ENCODE data around the gene STK10.

The STK10 gene

GRCh38 chr5:172015346-172015745 is 172.7 kb downstream of the STK10 start (continued):
- TF ChIP-seq TSHZ2 (CRISPR knock-in tag; IDR thresholded peaks at IDR 0.05) (no peak), CREB5 (CRISPR knock-in tag; IDR thresholded peaks at IDR 0.05; ENCODE audit: low read depth) (no peak), TCF4 (CRISPR knock-in tag; IDR thresholded peaks at IDR 0.05; ENCODE audit: borderline replicate concordance) (no peak), CSRNP3 (CRISPR knock-in tag; IDR thresholded peaks at IDR 0.05) (no peak)

- TF ChIP-seq TCF4 (CRISPR knock-in tag; IDR thresholded peaks at IDR 0.05; ENCODE audit: borderline replicate concordance) (no peak), CREB5 (CRISPR knock-in tag; IDR thresholded peaks at IDR 0.05; ENCODE audit: low read depth) (no peak), ZNF8 (CRISPR knock-in tag; IDR thresholded peaks at IDR 0.05) (no peak), CSDC2 (CRISPR knock-in tag; IDR thresholded peaks at IDR 0.05) (no peak), TSHZ2 (CRISPR knock-in tag; IDR thresholded peaks at IDR 0.05) (no peak), ESRRG (CRISPR knock-in tag; IDR thresholded peaks at IDR 0.05) (no peak), ZFP30 (CRISPR knock-in tag; IDR thresholded peaks at IDR 0.05) (no peak), ZNF565 (CRISPR knock-in tag; conservative IDR thresholded peaks at IDR 0.05; ENCODE audit: low read depth) (no peak), POU6F1 (CRISPR knock-in tag; IDR thresholded peaks at IDR 0.05; ENCODE audit: borderline replicate concordance, low read depth) (no peak), ZNF70 (CRISPR knock-in tag; IDR thresholded peaks at IDR 0.05) (no peak), BACH2 (CRISPR knock-in tag; IDR thresholded peaks at IDR 0.05; ENCODE audit: borderline replicate concordance) (no peak), RARB (CRISPR knock-in tag; IDR thresholded peaks at IDR 0.05) (no peak), SNAI2 (CRISPR knock-in tag; IDR thresholded peaks at IDR 0.05) (no peak), OSR1 (CRISPR knock-in tag; IDR thresholded peaks at IDR 0.05) (no peak), GLIS3 (CRISPR knock-in tag; IDR thresholded peaks at IDR 0.05) (no peak), TOX (CRISPR knock-in tag; IDR thresholded peaks at IDR 0.05; ENCODE audit: borderline replicate concordance) (no peak), ZC3H10 (CRISPR knock-in tag; IDR thresholded peaks at IDR 0.05) (no peak), PATZ1 (CRISPR knock-in tag; IDR thresholded peaks at IDR 0.05; ENCODE audit: borderline replicate concordance) (no peak)
- no peak for ATAC-seq
Observed at GRCh38 chr5:172010278-172010677, 177.7 kb downstream of the STK10 start.
